HPDE6-E6E7 (cell line): Measurements from ENCODE around the gene WDR49.

Source experiments
- DNase-seq: peaks from one replicate; pipeline ENCODE4 v3.0.0; 2011; ENCODE audit warnings: missing footprints; ENCODE audit errors: extremely low spot score

The WDR49 gene

DNA sequence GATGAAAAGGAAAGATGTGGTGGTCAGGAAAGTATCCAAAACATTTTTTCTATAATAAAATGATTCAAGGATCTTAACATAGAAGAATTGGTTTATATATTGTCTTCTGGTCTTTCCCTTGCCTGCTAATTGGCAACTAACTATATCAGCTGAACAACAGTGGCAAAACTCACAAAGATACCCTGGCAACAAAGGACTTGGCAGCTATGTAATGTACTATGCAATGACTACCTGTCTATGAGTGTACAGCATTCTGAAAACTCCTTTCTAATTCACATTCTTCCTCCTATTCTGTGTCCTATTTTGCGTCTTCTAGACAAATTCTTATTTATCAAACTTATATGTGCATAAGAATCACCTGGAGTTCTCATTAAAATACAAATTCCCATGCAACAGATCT is 164.2 kb downstream of the WDR49 start:
- no peak for DNase-seq

DNA sequence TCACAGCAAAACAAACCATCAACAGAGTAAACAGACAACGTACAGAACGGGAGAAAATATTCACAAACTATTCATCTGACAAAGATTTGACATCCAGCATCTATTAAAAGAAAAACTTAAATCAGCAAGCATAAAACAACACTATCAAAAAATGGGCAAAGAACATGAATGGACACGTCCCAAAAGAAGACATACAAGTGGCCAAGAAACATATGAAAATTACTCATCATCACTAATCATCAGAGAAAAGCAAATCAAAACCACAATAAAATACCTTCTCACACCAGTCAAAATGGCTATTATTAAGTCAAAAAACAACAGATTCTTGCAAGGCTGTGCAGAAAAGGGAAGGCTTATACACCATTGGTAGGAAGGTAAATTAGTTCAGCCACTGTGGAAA is 166.2 kb downstream of the WDR49 start:
- DNase-seq: no peak

DNA sequence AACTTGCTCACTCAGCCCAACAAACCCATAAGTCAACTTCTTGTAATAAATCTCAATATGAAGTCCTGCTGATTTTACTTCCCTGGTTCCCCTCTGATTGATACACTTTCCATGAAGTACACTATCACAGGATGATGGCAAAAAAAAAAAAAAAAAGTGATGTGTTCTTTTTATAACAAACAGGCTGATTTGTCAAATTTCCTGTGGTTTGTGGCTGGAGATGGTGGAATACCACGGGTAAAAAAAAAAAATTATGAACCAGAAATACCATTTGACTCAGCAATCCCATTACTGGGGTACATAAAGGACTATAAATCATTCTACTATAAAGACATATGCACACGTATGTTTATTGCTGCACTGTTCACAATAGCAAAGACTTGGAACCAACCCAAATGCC is 169.2 kb downstream of the WDR49 start:
- DNase-seq: no peak

DNA sequence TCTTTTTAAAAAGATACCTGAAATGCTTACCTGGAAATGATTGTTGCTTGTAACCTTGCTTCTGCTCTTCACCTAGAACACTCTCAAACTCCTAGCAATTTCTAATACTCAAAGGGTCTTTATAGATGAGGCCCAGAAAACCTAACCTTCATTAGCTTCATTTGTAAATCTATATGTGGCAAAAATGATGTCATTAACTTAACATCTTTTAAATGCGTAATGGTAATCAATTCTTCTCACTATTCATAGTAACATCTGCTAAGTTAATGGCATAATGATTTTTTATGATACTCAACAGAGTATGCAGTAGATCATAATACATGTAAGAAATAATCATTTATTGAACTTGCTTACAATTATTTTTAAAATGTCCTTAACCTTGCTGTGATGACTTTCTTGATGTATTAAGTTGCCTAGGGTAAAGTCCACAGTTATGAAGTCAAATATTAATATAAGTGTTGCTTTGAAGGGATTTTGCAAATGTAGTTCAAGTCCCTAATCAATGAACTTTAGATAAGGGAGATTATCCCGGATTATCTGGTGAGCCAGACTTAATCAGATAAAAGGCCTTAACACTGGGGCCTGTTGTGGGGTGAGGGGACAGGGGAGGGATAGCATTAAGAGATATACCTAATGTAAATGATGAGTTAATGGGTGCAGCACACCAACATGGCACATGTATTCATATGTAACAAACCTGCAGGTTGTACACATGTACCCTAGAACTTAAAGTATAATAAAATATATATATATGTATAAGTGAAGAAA is 169.8 kb downstream of the WDR49 start:
- DNase-seq: no peak

DNA sequence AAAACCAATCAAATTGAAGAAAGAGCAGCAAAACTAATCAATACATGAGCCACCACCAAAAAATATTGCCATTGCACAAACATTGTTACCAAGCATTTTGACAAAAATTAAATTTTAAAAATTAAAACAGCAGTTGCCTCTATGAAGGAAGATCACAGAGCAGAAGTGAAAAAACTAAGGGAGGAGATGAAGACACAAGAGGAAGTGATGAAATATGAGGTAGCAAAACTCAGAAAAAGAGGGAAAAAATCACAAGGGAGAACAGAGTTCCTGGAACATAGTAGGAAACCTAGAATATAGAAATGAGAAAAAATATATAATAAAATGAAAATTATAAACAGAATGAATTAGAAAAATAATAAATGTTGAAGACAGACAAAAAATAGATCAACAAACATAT is 172.6 kb downstream of the WDR49 start:
- no peak for DNase-seq

DNA sequence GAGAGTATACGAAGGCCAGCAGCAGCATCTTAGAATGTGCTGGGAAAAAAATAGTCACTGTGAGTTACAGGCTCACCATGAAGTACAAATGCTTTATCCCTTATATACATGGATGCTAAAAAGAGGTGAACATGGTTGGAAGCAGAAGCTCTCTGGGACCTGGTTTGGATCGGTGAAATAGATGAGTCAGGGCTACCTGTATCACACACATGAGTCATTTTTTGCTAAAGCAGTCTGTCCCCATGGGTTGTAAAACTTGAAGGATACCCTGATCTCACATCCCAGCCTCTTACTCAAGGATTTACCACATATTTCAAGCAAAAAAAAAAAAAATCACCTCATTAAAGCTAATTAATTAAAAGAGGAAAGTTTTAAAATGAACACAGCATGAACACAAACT is 173.0 kb downstream of the WDR49 start:
- DNase-seq: no peak

DNA sequence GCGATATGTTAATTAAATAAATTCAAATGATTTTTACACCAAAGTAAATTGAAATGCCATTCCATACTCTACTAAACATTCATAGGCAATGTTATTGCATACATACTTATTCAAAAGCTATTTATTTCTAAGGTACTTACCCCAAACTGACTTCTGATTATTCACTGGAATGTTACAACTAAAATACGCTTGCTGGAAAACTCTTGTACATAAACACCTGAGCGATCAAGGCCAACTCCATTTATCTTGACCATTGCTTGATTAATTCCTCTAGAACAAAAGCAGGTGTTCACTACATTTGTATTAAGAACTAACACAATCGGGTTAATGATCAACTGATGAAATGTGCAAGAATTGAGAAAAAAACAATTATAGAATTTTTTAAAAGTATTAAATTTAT is 179.9 kb downstream of the WDR49 start, which contains the start of gene SERPINI2:
Gene SERPINI2, minus strand, starts transcription at position 180 of the 400 bp plus-strand sequence. CDS start 2,208 bp downstream, outside the sequence.
- no peak for DNase-seq

DNA sequence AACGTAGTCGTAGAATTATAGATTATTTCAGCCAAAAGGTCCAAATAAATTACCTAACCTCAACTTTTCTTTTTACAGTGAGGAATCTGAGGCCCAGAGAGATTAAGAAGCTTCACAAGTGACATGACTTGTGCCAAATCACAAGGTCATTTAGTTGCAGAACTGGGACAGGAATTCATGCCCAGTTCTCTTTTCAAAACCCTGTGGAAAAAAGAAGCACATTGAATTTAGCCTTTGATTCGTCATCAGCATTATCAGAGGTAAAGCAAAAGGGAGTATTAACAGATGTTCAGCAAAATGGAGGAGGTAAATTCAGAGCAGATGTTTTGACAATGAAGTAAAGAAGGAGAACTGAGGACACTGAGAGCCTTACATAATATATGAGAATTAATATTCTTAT is 184.4 kb downstream of the WDR49 start:
- no peak for DNase-seq

DNA sequence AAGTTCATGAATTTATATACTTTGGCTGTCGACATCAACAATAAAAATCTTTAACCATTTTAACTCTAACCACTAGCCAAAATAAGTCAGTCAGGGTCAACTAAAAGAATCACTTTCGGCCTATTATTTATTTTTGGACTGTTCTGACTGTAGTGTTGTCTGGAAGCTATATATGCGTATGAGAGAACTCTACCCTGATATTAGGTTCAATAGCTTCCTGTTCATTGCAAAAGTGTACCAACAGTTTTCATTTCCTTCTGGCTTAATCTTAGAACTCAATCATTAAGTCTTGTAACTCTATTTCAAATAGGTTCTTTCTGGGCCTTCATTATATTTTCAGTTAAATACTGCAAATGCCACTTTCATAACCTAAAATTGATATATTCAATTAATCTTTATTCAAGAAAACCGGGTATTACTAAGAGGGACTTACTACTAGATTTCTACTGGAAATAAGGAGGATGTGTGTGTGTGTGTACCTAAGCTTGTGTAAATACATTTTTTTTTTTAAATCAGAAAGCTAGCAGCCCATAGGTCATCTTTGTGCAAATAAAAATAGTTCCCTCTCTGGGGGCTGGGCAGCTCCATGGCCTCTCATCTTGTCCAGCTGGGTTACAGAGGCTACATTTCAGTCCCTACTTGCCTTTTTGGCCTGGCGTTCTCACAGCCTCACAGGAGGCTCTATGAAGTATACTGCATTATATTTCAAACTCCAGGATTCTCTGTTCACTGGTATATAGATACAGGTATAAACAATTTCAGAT is 185.7 kb downstream of the WDR49 start:
- DNase-seq: no peak

DNA sequence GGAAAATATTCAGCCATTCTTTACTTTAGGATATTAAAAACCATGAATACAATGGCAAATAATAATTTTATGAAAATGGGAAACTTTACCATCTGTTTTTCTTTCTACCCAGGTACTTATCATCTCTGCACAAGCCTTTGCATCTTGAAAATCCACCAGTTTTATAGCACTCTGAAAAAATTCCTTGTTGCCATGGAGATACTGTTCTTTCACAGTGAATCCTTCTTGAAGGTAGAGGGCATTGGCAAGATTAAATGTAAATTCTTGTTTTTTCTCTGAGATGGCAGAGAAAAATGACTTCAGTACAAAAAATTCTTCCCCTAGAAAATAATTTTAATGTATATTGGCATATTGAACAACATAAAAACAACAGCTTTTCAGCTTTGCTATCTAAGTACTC is 186.8 kb downstream of the WDR49 start:
- DNase-seq: no peak

DNA sequence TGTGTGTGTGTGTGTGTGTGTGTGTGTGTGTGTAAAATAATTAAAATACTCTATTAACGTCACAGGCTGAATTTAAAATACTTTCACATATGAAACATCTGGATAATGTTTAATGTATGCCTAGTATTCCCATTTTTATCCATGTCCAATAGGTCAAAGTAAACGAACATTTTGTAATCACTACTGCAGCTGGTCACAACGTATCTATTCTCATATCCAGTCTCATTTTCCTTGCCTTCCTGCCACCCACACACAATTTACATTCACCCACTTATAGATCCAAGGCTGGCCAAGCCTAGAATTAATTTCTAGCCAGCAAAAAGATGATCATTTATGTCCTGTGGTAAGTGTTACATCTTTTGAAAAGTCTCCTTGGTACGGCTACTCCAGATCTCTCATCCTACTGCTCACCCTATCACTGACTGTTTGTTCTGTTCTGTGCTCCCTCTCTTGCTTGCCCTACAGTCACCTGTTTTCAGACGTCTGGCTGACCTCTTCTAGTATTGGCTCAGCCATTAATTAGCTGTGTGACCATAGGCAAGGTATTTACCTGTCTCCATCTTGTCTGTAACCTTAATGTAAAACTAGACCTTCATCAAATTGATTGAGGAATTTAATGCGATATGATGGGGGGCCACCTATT is 197.5 kb downstream of the WDR49 start:
- DNase-seq: no peak

DNA sequence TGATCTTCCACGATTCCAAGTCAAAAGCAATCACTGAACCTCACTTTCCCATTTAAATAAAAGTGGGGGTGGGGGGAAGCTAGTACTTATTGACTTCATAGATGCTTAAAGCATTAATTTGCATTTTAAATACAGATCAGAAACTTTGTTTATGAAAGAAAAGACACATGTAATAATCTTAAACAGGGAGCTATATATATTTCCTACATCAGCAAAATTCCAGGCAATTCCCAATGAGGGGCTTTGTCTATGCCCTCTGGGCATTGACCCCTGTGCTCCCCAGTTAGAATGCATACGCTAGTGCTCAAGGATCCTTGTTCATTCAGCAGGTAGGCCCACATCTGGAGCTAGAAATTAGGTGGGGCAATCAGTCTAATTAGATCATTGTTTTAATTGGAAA is 199.9 kb downstream of the WDR49 start:
- DNase-seq: no peak

DNA sequence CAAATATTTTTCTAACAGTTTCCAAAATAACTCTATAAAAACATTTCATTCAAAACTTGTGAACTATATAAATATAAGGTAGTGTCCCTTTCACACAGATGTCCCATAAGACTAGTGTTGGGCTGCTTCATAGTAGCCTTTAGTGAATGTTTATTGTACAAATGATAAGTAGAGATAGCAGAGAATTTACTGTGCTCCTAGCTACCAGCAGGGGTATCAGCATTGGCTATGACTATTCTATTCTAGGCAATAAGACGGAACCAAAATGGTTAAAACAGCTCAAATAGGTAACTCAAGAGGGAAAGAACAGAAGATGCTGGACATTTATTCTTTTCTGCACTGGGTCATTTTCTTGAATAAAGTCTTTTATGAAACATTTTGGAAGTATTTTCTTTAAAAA is 202.5 kb downstream of the WDR49 start:
- no peak for DNase-seq

DNA sequence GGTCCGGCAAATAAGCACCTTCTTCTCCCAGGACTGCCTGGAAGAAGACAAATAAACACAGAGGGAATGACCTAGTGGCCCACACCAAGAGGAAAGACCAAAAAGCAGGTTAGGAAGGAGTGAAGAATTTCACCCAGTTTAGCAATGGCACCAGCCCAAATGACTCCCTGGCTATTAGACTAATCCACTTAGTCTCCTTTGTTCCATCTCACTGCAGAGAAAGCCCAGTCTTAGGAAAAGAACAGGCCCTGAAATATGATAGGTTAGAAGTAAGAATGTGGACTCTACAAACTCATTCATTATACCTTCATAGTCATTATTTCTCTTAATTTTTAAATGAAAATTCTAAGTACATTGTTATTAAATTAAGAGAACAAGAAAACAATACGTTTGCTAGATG is 203.1 kb downstream of the WDR49 start:
- DNase-seq: no peak

DNA sequence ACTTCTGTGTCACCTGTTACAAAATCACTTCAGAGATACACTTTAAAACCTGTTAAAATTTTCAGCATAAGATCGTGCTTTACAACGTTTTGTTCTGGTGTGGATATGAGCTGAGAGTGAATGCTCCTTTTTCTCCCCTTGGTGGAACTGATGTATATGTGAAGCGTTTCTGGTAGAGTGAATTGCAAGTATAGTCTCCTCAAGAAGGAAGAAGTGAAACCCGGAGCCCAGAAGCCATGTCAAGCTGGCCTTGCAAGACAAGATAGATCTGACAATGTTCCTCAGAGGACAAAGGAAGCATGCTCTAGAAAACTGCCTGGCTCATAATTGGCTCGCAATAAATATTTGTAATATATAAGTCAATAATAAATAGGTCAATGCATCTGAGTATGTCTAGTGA is 203.5 kb downstream of the WDR49 start:
- no peak for DNase-seq

DNA sequence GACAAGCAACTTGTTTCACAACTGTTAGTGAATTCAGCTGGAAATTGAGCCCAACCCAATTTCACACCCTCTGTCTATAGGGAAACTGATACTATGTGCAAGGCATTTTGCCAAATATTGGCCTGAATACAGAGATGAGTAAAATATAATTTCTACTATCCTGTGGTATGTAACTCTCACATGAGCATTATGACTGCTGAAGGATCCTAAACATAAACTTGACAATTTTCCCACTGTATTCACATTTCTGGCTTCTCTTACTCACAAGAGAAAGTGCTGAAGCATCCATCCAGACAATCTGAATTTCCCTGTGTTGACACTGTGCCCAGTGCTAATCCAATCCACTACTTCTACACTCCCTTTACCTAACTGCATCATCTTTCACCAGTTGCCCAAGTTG is 208.3 kb downstream of the WDR49 start:
- no peak for DNase-seq

DNA sequence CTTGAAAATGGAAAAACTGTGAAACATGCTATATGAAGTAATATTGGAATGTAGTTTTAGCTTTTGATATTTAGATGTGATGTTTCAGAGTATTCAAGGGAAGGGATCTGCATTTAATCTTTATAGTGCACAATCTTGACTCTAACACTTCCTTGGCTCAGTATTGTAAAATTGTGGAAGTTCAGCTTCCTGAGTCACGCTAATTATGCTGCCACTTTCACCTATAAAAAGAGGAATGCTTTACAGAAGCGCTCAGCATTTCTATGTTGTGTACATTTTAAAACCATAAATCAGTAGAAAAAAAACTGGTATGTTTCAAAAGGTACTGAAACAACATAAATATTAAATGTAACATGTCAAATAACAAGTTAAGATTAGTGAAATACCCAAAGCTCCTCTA is 212.5 kb downstream of the WDR49 start:
- no peak for DNase-seq

DNA sequence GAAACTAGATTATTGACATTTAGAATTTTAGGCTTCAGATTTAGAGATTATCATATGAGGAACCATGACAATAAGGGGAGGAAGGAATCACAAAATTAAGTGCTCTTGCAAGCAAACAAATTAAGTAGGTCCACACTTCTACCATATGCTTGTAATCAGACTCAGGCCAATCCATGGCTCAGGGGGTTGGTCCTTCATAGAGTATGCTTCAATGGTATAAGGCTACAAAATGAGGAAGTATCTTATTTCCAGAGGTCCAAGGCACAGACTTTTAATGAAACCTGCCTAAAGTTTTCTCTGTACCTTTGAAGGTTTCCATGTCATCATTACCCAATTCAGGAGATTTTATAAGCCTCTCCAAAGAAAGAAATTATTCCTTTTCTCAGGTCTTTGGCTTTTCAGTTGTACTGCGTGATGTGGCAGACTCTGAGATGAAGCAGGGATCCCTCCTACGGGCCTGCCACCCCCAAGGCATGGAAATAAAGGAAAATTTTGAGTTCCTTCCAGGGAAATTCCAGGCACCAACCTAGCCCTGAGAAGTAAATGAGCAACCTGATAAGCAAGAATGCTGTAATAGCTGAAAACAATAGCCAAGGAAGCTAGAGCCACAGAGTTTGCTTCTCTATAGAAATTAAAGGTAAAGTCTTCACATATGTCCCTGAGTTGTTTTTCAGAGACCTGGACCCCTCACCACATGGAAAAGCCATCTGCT is 216.2 kb downstream of the WDR49 start:
- no peak for DNase-seq
